Measurements from ENCODE around the gene ERLIN1. TPM values are rescaled to one million over a fixed set of nuclear protein-coding genes. Genes with fewer than 3 reads are reported as not detected.

ERLIN1 gene
- total and polyA plus RNA-seq, 10 of the 15 experiments (the other 5 are each of a cell fraction or from before 2014, with no cell fraction given), result 4.9 to 21.7 (median 13.0) TPM

DNA sequence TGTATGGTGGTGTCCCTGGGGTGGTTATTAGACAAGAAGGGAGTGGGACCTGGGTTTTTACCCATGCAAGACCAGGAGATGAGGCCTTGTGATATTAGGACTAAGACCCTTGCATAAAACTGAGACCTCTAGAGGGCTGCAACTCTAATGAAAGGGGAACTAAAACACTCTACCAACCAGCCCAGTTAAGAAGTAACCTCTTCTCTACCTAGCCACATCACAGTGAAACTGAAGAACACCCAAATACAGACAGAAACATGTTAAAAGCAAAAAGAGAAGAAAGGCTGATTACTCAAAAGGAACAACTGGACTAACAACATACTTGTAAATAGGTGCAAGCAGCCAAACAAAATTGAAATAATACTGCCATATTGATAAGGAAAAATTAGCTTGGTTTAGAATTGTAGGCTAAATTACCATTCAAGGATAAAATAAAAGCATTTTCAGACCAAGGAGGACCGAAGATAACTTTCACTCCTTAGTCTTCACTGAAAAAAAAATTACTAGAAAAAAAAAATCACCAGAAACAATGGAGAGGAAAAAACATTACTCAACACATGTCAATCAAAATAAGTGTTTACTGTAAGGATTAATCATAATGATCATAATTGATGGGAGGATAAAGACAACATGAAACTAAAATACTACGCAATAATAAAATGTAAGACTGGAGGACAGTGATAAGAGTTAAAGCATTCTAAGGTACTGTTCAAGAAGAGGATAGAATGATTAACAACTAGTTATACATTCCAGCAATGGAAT, 27.6 kb downstream of the ERLIN1 start:
- no peaks in the 10 kb centered on the region for H3K27me3 ChIP-seq (replicated peaks in 1 of 2; ENCODE audit: control insufficient read depth in 2 of 2, insufficient read depth in 2 of 2, low read length in 1 of 2)
- no peak overlapping the region; the same call in 1 of the 2 replicates for H3K4me3 ChIP-seq
- DNase-seq (ENCODE audit: low read depth, low spot score), result peak; percentile 68
- no peaks in the 10 kb centered on the region for H4K20me1 ChIP-seq (ENCODE audit: control insufficient read depth, insufficient read depth)
- ATAC-seq, result peak; percentile 100
- H3K36me3 ChIP-seq (ENCODE audit: control insufficient read depth in 2 of 2, insufficient read depth in 2 of 2, low read length in 1 of 2), result peaks cover 4 to 23% of the 10 kb centered on the region in 2 experiments; a peak in 3 of 4 replicates
- H3K9me3 ChIP-seq (replicated peaks; ENCODE audit: control insufficient read depth, insufficient read depth, low read length), result no peaks in the 10 kb centered on the region; the same call in 2 of the 3 replicates
- peak; percentile 57 for FAIRE-seq
- ChIA-PET SMC1A (ENCODE audit: uncharacterized antibody, unreplicated experiment) (interaction anchor here (0.9 to 2.0 kb wide), 3 partner anchors 17 to 26 kb away, joined by 3 to 7 read pairs (median 4); no protein-coding TSS in a partner anchor), RAD21 (ENCODE audit: unreplicated experiment) (interaction anchor here (0.7 to 1.9 kb wide), 2 partner anchors 10 to 15 kb away, joined by 3 to 4 read pairs; no protein-coding TSS in a partner anchor), CTCF (interaction anchor here (0.8 to 1.9 kb wide), 5 partner anchors 12 to 68 kb away, joined by 3 to 5 read pairs (median 3); no protein-coding TSS in a partner anchor), POLR2A (interaction anchor here (1.3 kb wide), 1 partner anchor 21 kb away, joined by 4 read pairs; no protein-coding TSS in a partner anchor)
- no peak overlapping the region for H3K9ac ChIP-seq (ENCODE audit: control insufficient read depth, insufficient read depth, low read length)
- H3K27ac ChIP-seq (ENCODE audit: control insufficient read depth, insufficient read depth), result peak overlapping the region; percentile 44
- peaks cover 26% of the 10 kb centered on the region for H3K4me1 ChIP-seq (ENCODE audit: control insufficient read depth, insufficient read depth, low read length)
- in situ Hi-C loops (cut with MboI), result no loop called here
- intact Hi-C loops (cut with micrococcal nuclease; ENCODE audit: unreplicated experiment), result no loop called here
- peak overlapping the region; percentile 56 for H3K4me2 ChIP-seq (ENCODE audit: control insufficient read depth, insufficient read depth)
- H3K79me2 ChIP-seq (ENCODE audit: control insufficient read depth, insufficient read depth, low read length), result peaks cover 9% of the 10 kb centered on the region
- H2AFZ ChIP-seq (ENCODE audit: control insufficient read depth, low read depth, low read length), result no peak overlapping the region
- WGBS (ENCODE audit: insufficient coverage, insufficient replicate concordance, low lambda C conversion rate, missing lambda C conversion rate), result 40% methylated on average over 2 of the region's 2 CpGs
- no TSS peak for BruUV-seq (replicated peaks)
- TF ChIP-seq SP1 (IDR thresholded peaks at IDR 0.05; ENCODE audit: low read depth, low read length), result no peak
- TF ChIP-seq IKZF2 (IDR thresholded peaks at IDR 0.05), result peak in 1 of 2 experiments; percentile 25; a peak in 1 of 4 replicates
- TF ChIP-seq CBX5 (IDR thresholded peaks at IDR 0.05; ENCODE audit: low read depth), result 0 out of 2 replicates have a peak, but pooled peaks have one; percentile 60
- 0 out of 2 replicates have a peak, but pooled peaks have one; percentile 23 for TF ChIP-seq MEF2A (IDR thresholded peaks at IDR 0.05; ENCODE audit: insufficient read depth, low read depth, low read length)
- TF ChIP-seq IRF4 (IDR thresholded peaks at IDR 0.05; ENCODE audit: low read depth, low read length), result peak; percentile 77; the same call in 1 of the 2 replicates
- no peak for TF ChIP-seq EP300 (IDR thresholded peaks at IDR 0.05; ENCODE audit: borderline replicate concordance in 1 of 2, control insufficient read depth in 1 of 2, low read depth in 2 of 2, low read length in 2 of 2)
- TF ChIP-seq E4F1 (IDR thresholded peaks at IDR 0.05; ENCODE audit: borderline replicate concordance, partially characterized antibody), result no peak
- TF ChIP-seq NFIC (IDR thresholded peaks at IDR 0.05; ENCODE audit: low read depth, low read length), result peak; percentile 60; the same call in 1 of the 2 replicates
- TF ChIP-seq TCF7 (IDR thresholded peaks at IDR 0.05; ENCODE audit: borderline replicate concordance), result peak; percentile 91
- peak; percentile 93 for TF ChIP-seq JUNB (IDR thresholded peaks at IDR 0.05)
- TF ChIP-seq, protein P1, sequence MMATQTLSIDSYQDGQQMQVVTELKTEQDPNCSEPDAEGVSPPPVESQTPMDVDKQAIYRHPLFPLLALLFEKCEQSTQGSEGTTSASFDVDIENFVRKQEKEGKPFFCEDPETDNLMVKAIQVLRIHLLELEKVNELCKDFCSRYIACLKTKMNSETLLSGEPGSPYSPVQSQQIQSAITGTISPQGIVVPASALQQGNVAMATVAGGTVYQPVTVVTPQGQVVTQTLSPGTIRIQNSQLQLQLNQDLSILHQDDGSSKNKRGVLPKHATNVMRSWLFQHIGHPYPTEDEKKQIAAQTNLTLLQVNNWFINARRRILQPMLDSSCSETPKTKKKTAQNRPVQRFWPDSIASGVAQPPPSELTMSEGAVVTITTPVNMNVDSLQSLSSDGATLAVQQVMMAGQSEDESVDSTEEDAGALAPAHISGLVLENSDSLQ (IDR thresholded peaks at IDR 0.05), result peak; percentile 77
- TF ChIP-seq CTCF (IDR thresholded peaks at IDR 0.05 in 2 of 3, conservative IDR thresholded peaks at IDR 0.05 in 1 of 3; ENCODE audit: control insufficient read depth in 2 of 3, extremely low read depth in 1 of 3, insufficient read depth in 1 of 3, low read depth in 3 of 3, low read length in 3 of 3), result peak; percentile 0 to 17 (median 13); a peak in 1 of 6 replicates
- peak; percentile 75; the same call in 1 of the 2 replicates for TF ChIP-seq ATF2 (IDR thresholded peaks at IDR 0.05; ENCODE audit: low read length)
- TF ChIP-seq BCL11A (IDR thresholded peaks at IDR 0.05; ENCODE audit: low read depth, low read length), result 0 out of 2 replicates have a peak, but pooled peaks have one; percentile 30
